HG02852 (cell line): ENCODE measurements around the gene SELENON.

ENCODE experiments used
- ATAC-seq: cut with Tn5 transposase; IDR thresholded peaks from one replicate; pipeline ENCODE4 v1.9.1; 2021; ENCODE audit warnings: mild to moderate bottlenecking, moderate library complexity; ENCODE audit not compliant: unreplicated experiment

SELENON gene

DNA sequence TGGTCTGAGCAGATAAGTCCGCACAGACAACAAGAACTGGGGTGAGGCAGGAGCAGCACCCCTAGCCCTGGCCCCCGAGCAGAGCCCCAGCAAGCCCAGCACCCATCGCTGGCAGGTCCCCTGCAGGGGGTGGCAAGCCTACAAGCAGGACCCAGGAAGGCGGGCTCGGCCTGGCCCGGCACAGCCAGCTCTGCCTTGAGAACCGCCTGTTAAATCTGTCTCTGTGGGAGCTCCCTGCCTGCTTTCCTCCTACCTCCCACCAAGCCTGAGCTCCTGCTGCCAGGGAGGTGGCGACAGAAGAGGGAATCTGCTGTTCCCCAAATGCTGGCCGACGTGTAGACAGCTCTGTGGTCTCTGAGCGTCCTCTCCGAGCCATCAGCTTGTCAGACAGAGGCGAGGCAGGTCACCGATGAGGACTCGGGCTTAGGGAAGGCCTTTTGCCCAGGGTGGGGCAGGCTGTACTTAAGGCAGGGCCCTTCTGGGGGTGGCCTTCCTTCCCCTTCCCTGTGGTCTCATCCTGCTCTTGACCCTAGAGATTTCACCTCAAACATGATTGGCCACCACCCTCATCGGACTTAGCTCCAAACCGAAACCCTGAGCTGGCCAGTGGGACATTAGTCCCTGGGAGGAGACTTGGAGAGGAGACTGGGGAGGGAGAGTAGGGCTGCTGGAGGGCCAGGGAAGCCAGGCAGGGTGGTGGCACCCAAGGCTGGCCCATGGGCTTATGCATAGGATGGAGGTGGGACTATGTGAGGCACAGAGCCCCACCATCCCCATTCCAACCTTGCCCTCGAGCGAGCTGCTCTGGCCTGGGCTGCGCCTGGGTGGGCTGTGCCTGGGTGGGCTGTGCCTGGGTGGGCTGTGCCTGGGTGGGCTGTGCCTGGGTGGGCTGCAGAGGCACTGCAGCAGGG, 7.7 kb downstream of the SELENON start:
- no peak for ATAC-seq

DNA sequence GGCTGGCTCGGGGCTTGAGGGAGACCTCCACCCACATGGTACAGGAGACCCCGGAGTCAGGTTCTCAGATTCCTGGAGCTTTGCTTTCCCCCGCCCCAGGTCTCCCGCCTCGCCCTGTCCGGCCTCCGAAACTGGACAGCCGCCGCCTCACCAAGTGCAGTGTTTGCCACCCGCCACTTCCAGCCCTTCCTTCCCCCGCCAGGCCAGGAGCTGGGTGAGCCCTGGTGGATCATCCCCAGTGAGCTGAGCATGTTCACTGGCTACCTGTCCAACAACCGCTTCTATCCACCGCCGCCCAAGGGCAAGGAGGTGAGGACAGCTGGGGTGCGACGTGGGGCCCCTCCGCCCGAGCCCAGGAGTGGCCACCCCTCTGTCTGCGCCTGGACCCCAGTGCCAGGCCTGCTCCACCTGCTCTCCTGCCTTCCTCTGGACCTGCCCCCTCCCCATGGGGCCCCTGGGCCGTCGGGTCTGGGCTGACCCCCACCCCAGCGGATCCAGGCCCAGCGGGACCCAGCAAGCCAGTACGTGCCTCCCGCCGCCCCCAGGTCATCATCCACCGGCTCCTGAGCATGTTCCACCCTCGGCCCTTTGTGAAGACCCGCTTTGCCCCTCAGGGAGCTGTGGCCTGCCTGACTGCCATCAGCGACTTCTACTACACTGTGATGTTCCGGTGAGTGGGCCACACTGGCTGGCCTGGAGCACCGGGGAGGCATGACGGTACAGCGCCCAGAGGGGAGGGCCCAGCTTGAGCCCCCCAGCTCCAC, 8.7 kb downstream of the SELENON start:
- no peak for ATAC-seq

DNA sequence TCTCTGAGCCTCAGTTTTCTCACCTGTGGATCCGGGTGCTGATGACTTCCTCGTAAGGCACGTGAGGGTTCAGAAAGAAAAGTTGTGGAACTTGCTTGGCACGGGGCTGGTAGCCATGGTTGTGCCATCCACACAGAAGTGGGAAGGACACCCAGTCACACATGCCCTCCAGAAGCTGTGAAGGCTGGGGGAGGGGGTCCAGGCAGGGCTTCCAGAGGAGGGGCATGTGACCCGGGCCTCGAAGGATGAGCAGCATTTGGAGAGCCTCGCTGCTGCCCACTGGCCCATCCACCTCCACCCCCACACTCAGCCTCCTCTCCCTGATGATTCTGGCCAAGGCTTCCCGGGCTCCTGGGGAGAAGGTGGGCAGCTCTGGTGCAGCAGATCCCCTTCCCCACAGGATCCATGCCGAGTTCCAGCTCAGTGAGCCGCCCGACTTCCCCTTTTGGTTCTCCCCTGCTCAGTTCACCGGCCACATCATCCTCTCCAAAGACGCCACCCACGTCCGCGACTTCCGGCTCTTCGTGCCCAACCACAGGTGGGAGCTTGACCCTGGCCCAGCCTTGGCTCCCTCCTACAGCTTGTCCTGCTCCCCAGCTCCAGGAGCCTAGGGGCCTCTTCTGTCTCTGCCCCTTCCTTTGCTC, 9.4 kb downstream of the SELENON start:
- no peak for ATAC-seq

DNA sequence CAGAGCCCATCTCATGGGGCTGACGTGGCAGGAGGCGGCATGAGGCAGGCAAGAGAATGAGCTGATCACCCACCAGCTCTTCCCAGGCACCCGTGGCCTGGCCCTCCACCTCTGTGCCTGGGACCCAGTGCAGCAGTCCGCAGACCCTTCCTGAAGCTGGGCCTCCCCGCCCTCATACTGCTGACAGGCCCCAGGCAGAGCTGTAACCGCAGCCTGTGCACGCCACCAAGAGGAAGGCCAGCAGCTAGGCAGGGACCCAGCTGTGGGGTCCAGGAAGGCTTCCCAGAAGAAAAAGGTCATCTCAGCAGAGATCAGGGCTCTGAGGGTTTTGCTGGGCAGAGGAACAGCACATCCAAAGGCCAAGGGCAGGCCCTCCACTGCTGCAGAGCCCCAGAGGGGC, 9.9 kb downstream of the SELENON start:
- ATAC-seq, result no peak

DNA sequence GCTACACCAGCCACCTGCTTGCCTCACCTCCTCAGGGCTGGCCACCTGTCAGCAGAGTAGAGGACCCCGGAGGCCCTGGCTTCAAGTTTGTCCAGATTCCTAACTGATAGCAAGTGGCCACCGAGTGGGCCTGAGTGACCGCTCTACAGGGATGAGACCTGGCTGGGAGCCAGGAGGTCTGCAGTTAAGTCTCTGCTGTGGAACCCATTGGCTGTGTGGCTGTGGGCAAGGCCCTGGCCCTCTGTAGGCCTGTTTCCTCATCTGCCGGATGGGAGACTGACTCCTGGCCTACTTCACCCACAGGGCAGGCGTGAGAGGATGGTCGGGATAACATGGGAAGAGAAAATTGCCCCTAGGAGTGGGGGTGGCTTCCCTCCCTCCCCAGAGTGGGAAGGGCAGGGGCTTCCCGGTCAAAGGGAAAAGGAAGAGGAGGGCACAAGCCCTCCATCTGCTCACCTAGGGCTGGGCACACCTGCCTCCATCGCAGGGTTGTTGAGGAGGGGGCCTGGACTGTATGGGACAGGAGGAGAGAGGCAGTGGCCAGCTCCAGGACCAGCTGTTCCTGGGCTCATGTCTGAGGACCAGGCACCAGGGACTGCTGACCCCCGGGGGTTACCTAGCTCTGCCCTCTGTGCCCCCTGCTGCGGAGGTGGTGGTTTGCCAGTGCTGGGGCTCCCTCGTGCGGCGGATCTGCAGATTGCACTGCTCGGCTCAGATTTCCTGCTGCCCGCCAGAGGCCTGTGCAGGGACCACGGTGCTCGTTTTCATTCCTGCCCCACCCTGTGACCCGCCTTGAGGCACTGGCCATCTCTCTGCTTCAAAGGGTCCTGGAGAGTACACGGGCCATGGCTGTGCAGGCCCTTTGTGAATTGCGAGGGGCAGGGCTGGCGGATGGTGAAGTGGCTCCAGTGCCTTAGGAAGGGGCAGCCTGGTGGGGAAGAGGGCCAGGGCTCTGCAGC, 10.6 kb downstream of the SELENON start:
- ATAC-seq, result no peak

DNA sequence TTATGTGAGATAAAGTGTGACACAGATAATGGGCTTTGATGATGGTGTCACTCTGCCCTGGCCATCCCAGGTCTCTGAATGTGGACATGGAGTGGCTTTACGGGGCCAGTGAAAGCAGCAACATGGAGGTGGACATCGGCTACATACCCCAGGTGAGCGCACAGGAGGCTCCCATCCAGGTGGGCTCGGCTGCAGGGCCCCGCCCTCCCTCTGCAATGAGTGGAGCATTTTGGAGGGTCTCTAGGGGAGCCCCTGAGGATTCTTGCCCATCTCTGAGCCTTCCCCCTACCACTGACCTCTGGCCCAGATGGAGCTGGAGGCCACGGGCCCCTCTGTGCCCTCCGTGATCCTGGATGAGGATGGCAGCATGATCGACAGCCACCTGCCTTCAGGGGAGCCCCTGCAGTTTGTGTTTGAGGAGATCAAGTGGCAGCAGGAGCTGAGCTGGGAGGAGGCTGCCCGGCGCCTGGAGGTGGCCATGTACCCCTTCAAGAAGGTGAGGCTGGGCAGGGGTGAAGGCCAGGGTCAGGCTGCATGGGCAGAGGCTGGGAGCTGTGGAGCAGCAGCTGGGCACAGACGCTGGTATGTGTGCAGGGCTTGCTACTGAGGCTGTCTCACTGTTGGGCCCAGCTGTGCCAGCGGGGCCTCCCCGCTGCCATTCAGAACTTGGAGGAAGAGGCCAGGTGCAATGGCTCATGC, 11.5 kb downstream of the SELENON start:
- no peak for ATAC-seq

DNA sequence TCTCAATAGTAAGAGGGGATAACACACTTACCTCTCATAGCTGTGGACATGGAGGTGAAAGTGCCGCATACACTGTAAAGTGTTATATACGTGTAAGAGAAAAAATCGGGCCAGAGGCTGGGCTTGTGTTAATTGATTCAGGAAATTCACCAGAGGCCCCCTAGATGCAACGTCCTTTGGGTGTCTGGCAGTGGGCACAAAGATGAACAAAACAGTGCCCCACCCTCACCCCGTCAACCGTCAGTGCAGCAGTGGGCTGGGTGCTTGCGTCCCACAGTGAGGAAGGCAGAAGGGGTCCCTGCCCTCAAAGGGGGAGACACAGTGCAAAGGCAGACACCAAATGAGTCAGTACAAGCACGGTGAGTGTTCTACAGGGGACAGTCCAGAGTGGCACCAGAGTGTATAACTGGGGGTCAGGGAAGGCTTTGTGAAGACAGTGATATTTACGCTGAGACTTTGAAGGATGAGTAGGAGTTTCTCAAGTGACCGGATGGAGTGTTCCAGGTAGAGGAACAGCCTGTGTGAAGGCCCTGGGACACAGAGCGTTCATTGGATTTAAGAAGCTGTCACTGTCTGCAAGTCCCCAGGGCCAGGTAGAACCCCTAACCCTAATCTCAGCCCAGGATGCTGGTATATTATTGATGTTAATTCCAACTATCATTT, 13.2 kb downstream of the SELENON start:
- no peak for ATAC-seq

DNA sequence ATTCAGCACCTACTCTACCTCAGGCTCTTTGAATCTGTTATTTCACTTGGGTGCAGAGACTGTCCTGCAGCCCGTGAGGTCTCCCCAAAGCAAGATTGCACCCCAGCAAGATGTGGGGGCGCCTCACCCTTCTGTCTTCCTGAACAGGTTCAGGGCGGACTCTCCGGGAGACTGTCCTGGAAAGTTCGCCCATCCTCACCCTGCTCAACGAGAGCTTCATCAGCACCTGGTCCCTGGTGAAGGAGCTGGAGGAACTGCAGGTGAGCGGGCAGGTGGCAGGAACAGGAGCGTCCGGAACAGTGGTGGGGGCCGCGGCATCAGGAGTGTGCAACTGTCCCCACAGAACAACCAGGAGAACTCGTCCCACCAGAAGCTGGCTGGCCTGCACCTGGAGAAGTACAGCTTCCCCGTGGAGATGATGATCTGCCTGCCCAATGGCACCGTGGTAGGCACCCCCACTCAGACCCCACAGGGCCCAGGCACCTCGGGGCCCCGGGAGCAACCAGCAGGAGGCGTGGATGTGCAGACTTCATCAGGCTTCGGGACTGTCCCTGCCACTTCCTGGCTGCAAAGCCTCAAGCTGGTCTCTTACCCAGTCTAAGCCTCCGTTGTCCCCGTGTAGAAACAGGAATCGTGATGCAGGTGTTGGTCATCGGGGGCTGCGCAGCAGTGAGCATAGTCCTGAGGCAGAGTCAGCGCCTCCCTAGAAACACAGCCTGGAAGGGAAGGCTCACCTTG, 13.9 kb downstream of the SELENON start:
- ATAC-seq, result no peak

DNA sequence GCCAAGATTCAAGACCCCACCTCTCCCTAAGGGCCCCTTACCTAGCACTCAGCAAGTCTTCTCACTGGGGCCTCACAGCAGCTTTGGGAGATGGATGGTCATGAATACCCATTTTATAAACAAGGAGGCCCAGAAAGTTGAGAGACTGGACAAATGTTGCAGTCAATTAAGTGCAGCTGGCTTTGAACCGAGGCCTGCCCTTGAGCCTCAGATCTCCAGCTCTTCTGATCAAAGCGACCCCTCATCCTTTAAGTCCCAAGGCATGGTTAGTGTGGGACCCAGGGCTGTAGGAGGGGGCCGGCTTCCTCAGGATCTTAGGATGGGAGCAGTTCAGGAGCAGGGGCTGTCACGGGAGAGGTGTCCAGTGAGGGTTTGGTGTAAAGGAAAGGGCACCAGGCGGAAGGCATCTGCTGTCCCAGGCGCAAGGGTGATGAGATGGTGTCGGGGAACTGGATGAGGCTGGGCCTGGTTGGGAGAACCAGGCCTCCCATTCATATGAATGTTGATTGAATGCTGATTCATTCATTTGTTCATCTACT, 14.6 kb downstream of the SELENON start:
- ATAC-seq, result no peak

DNA sequence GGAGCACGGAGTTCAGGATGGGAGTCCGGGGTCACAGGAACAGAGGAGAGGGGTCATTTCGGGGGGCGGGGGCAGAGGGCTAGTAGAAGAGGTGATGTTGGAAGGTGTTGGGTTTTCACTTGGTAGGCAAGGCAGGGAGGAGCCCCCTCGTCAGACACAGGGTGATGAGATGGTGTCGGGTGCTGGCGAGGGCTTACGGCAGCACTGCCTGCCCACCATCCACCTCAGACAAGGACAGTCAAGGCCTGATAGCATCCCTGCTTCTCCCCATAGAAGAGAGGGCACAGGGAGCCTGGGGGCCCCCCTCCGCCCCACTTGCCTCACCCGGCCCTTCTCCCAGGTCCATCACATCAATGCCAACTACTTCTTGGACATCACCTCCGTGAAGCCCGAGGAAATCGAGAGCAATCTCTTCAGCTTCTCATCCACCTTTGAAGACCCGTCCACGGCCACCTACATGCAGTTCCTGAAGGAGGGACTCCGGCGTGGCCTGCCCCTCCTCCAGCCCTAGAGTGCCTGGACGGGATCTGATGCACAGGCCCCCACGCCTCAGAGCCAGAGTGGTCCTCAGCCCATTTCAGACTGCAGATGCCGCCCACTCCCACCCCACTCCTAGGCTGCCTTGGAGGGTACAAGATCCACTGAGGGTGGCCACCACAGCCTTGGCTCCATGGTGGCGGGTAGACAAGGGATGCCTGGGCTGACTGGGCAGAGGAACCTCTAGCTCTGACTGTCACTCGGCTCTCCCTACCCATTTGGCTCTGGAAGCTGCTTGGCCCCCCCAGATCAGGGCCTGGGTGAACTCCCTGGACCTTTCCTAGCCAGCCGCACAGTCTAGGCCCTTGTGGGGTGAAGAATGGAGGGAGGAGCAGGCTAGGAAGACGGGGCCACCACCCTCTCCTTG, 15.5 kb downstream of the SELENON start:
- no peak for ATAC-seq

DNA sequence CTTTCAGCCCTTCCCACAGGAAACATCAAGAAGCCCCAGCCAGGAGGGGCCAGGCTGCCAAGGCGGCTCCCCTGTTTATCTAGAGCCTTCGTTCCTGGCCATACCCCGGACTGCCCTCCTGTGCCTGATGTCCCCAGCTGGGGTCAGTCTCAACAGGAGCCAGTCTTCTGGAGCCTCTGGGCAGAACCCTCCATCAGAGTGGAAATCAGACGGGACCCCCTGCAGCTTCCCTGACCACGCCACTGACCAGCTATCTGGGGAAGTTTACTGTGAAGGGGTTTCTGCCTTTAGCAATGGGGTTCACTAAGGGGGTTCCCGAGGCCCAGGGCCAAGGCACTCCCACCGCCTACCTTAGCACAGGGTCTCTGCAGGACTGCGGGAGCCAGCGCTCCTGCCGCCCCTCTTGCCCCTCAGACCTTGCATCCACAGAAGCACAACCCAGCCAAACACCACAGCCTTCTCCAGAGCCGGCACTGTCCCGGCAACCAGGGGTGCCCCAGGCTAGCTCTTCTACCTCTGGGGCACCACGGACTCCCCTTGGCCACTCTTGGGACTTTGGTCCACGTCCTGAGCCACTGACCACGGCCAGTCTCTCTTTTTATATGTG, 16.2 kb downstream of the SELENON start:
- ATAC-seq, result no peak

DNA sequence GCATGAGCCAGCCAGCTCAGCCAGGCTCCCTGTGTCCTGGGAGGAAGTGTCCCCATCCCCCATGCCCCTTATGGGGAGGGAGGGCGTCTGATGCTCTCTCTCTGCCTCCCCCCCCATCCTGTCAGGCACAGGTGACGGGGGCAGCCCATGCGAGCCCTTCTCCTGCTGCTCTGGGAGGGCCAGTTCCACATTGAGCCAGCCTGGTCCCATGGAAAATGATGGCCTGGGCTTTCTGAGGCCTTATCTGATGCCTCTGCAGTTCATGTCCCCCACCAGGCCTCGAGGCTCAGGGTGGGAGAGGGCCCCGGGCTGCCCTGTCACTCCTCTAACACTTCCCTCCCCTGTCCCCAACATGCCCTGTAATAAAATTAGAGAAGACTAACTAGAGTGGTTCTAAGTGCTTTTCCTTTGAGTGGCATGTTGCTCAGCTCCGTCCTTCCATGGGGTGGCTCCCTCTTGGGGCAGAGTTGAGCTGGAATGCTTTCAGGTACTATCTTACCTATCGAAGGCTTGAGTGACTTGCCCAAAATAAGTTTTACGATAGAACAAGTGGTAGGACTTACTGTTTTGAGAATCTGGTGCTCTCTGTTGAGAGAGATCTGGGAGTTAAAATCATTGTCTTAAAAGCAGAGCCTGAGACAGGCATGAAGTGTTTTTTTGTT, 18.0 kb downstream of the SELENON start:
- ATAC-seq, result no peak

DNA sequence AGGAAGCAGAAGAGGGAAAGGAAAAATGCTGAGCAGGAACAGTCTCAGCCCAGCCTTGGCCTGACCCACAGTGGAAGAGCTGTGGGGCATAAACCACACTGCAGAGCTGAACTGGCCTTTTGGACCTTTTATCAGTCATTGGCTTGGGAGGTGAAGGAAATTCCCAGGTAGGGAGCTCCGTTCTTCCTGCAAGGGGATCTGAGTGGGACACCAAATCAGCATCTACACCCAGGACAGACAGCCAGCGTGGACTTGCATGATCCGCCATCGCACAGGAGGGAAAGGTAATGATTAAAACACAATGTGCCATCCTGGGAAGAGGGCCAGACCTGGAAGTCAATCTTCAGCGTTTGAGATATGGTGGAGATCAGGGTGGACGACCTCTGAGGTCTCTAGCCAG, 18.6 kb downstream of the SELENON start:
- no peak for ATAC-seq

DNA sequence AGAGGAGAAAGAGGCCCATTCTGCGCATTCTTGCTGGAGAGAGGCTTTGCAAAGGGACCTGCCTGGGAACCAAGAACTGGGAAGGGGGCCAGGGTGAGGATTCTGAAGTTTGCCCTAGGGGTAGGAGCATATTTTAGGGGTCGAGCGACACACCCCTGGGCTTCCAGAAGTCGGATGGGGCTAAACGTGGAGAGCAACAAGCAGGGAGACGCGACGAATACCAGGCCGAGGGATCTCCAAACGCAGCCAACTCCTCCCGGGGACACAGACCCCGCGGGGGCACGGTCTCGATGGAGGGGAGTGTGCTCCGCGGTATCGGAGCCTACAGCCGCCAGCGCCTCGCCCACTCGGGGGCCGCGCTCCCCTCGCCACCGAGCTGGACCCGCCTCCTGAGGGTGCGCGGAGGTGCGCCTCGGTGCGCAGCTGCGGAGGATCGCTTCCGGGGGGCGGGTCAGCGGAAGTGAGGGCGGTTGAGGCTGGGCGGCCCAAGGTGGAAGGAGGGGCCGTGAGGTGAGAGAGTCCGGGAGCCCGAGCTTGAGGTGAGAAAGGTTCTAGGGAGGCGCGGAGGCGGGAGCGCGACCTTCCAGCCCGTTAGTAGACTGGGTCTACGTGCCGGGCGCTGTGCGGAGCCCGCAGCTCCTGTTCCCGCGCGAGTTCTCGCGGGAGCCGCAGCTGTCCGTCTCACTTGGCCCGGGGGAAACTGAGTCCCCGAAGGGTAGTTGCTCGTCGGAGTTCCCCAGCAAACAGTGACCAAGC, 19.7 kb downstream of the SELENON start, which contains the start of gene MTFR1L:
TSS of gene MTFR1L (plus strand) at position 464 of the 756 bp plus-strand sequence. CDS start 3,151 bp downstream, outside the sequence.
- peak; percentile 87 for ATAC-seq

DNA sequence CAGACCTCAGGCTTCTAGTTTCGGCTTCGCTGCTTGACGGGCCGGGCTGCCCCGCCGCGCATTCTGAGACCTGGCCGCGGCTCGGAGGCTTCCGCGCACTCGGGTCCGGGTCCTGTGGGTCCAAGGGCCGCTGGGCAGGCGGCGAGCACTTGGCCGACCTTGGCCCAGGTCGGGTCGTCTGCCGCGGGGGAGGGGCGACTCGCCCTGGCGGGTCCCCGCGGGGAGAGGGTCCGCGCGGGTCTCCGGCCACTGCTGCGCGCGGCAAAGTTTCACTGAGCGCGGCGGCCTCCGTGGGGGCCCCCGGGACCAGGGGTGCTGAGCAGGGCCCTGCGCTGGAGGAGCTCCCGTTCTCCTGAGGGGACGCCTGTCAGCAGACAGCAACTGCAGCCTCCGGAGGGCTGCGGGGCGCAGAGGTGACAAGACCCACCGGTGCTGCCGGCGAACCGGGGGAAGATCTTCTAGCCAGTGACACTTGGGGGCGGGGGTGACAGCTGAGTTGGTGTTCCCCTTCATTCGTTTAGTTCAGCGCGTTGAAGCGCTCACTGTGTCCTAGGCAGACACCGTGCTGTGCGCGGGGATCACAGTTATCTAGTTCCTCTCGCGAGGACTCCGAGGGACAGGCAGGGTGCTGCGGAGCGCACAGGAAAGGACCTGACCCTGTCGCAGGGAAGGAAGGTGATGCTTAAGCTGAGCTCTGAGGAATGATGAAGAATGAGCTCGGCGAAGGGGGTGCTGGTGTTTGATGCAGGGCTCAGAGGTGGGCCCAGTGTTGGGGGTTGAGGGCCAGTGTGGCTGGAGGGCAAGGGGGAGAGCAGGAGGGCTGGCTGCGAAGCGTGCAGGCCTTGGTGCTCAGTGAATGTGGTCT, 20.5 kb downstream of the SELENON start:
- peak; percentile 58 for ATAC-seq
